CD4-positive, alpha-beta T cell (primary cell): ENCODE data around the gene GCNT3. TPM values are rescaled to one million over a fixed set of nuclear protein-coding genes. Genes with fewer than 3 reads are reported as not detected.

Experiments
- ATAC-seq: fragments of 200-7000 bp; cut with Tn5 transposase; one replicate; pipeline ENCODE4 v1.10.0; 2022; ENCODE audit warnings: mild to moderate bottlenecking; ENCODE audit not compliant: poor library complexity
- CTCF ChIA-PET: fragments of 350-600 bp; sonication (Branson Sonifier 250); formaldehyde crosslinking; loops from one replicate; lab custom pipeline; 2021; ENCODE audit warnings: antibody characterized with exemption, inconsistent platforms; lab: Charles Lee
- POLR2A ChIA-PET: fragments of 350-600 bp; sonication (Branson Sonifier 250); formaldehyde crosslinking; loops from one replicate; lab custom pipeline; 2021; ENCODE audit warnings: antibody characterized with exemption, inconsistent platforms; lab: Charles Lee
- DNase-seq, 14 experiments: peaks; one replicate each; pipeline ENCODE4 v3.0.0-alpha.2; 2013 to 2020; ENCODE audit warnings: mixed read lengths in 2 of 14
- H3K27ac ChIP-seq, 2 donors: one replicate each; pipeline versions ENCODE4 v1.5.1 to v1.7.0; 2013; ENCODE audit warnings: low read length in 2 of 2, low read depth in 1 of 2, mild to moderate bottlenecking in 1 of 2
- H3K27me3 ChIP-seq, 2 experiments: 1 replicate in 1 of 2; 2 replicates in 1 of 2; pipeline versions ENCODE4 v1.6.1 to v1.7.0; 2013; ENCODE audit warnings: low read length in 2 of 2, control low read depth in 1 of 2, mild to moderate bottlenecking in 1 of 2, moderate library complexity in 1 of 2; ENCODE audit not compliant: insufficient read depth in 2 of 2, control insufficient read depth in 1 of 2
- H3K36me3 ChIP-seq: one replicate; pipeline ENCODE4 v1.6.1; 2013; ENCODE audit warnings: low read length, control low read depth; ENCODE audit not compliant: insufficient read depth
- H3K4me1 ChIP-seq: one replicate; pipeline ENCODE4 v1.6.1; 2013; ENCODE audit warnings: low read length, control low read depth; ENCODE audit not compliant: insufficient read depth
- H3K4me3 ChIP-seq: one replicate; pipeline ENCODE4 v1.5.1; 2013; ENCODE audit warnings: mild to moderate bottlenecking, low read length, moderate library complexity
- H3K9me3 ChIP-seq, 2 experiments: 1 replicate in 1 of 2; 2 replicates in 1 of 2; pipeline versions ENCODE4 v1.6.1 to v1.7.0; 2013; ENCODE audit warnings: low read length in 2 of 2, mild to moderate bottlenecking in 2 of 2, control low read depth in 1 of 2, moderate library complexity in 1 of 2; ENCODE audit not compliant: control insufficient read depth in 1 of 2, insufficient read depth in 1 of 2
- H3K27ac Mint-ChIP-seq: one replicate; pipeline ENCODE4 v1.8.0; 2020; ENCODE audit warnings: mixed read lengths
- H3K27me3 Mint-ChIP-seq: one replicate; pipeline ENCODE4 v1.8.0; 2021; ENCODE audit warnings: mixed read lengths
- H3K36me3 Mint-ChIP-seq: one replicate; pipeline ENCODE4 v1.8.0; 2021; ENCODE audit warnings: low read depth, mixed read lengths
- H3K4me1 Mint-ChIP-seq: one replicate; pipeline ENCODE4 v1.8.0; 2021; ENCODE audit warnings: low read depth, mixed read lengths
- H3K4me3 Mint-ChIP-seq: one replicate; pipeline ENCODE4 v1.8.0; 2020; ENCODE audit warnings: mild to moderate bottlenecking, mixed read lengths
- H3K9me3 Mint-ChIP-seq: one replicate; pipeline ENCODE4 v1.8.0; 2020; ENCODE audit warnings: mixed read lengths
- intact Hi-C, 2 experiments: fragments of 100-400 bp; cut with DNase I in 1 of 2; cut with micrococcal nuclease in 1 of 2; formaldehyde crosslinking; loops; one replicate each; pipeline versions ENCODE4 v1.15.1 to v1.9.0; 2023 to 2025; cut with DNase I, micrococcal nuclease
- total RNA-seq, 174 experiments: library from RNA in 2 of 174; stranded (reverse) in 2 of 174; gene quantifications; one replicate each; pipeline ENCODE4 v1.2.3 and lab custom pipeline; 2021 to 2026
- TF ChIP-seq, protein P1 (sequence below): fragments of 200-600 bp; IDR thresholded peaks from one replicate; pipeline ENCODE4 v1.8.0; 2022; ENCODE audit warnings: antibody characterized with exemption, mild to moderate bottlenecking

GCNT3 gene
- total RNA-seq, 2 experiments from 2014 or later: not detected

DNA sequence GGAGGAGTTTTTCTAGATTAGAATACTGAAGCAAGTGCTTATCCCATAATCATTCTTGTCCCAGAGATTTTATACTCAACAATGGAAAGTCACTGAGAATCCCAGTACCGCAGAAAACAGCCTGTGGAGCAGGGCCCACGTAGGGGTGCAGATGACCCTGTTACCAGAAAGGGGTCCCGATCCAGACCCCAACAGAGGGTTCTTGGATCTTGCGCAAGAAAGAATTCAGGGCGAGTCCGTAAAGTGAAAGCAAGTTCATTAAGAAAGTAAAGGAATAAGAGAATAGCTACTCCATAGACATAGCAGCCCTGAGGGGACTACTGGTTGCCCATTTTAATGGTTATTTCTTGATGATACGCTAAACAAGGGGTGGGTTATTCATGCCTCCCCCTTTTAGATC lies 2.6 kb downstream of the GCNT3 start:
- no peak for DNase-seq
- Mint-ChIP-seq H3K27me3 (peaks cover 24% of the 10 kb centered on the region), H3K27ac (no peak overlapping the region), H3K36me3 (no peaks in the 10 kb centered on the region), H3K4me3 (no peak overlapping the region), H3K9me3 (peaks cover 2% of the 10 kb centered on the region), H3K4me1 (peaks cover 13% of the 10 kb centered on the region)
- Histone ChIP-seq H3K4me1 (peaks cover 4% of the 10 kb centered on the region), H3K9me3 (peaks cover 0 to 6% of the 10 kb centered on the region in 2 experiments), H3K27ac (no peak overlapping the region), H3K36me3 (no peaks in the 10 kb centered on the region), H3K27me3 (peaks cover 7 to 14% of the 10 kb centered on the region in 2 experiments), H3K4me3 (no peak overlapping the region)
- intact Hi-C loops: no loop called here
- ATAC-seq: no peak
- TF ChIP-seq, protein P1, sequence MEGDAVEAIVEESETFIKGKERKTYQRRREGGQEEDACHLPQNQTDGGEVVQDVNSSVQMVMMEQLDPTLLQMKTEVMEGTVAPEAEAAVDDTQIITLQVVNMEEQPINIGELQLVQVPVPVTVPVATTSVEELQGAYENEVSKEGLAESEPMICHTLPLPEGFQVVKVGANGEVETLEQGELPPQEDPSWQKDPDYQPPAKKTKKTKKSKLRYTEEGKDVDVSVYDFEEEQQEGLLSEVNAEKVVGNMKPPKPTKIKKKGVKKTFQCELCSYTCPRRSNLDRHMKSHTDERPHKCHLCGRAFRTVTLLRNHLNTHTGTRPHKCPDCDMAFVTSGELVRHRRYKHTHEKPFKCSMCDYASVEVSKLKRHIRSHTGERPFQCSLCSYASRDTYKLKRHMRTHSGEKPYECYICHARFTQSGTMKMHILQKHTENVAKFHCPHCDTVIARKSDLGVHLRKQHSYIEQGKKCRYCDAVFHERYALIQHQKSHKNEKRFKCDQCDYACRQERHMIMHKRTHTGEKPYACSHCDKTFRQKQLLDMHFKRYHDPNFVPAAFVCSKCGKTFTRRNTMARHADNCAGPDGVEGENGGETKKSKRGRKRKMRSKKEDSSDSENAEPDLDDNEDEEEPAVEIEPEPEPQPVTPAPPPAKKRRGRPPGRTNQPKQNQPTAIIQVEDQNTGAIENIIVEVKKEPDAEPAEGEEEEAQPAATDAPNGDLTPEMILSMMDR: no peak
- CTCF ChIA-PET: no interaction called here
- POLR2A ChIA-PET: no interaction called here

DNA sequence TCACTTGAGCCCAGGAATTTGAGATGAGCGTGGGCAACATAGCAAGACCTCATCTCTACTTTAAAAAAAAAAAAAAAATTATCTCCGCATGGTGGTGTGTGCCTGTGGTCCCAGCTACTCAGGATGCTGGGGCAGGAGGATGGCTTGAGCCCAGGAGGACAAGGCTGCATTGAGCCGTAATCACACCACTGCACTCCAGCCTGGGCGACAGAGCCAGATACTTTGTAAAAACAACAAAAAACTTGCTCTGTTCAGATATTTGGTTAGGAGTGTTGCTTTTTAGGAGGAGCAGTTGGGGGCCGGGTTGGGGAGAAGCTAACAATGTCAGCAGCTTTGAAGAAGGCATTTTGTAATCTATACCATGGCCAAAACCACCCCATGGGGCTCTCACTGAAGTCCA lies 4.1 kb downstream of the GCNT3 start:
- H3K36me3 Mint-ChIP-seq: no peaks in the 10 kb centered on the region
- H3K27me3 Mint-ChIP-seq: peaks cover 30% of the 10 kb centered on the region
- no peak for ATAC-seq
- intact Hi-C loops: no loop called here
- DNase-seq: no peak
- TF ChIP-seq, protein P1: no peak
- Histone ChIP-seq H3K4me3 (no peak overlapping the region), H3K27me3 (peaks cover 9 to 14% of the 10 kb centered on the region in 2 experiments), H3K36me3 (no peaks in the 10 kb centered on the region), H3K4me1 (peaks cover 4% of the 10 kb centered on the region), H3K9me3 (no peaks in the 10 kb centered on the region), H3K27ac (no peak overlapping the region)
- CTCF ChIA-PET: no interaction called here
- H3K27ac Mint-ChIP-seq: no peak overlapping the region
- no peak overlapping the region for H3K4me3 Mint-ChIP-seq
- peaks cover 13% of the 10 kb centered on the region for H3K4me1 Mint-ChIP-seq
- POLR2A ChIA-PET: no interaction called here
- peaks cover 2% of the 10 kb centered on the region for H3K9me3 Mint-ChIP-seq

DNA sequence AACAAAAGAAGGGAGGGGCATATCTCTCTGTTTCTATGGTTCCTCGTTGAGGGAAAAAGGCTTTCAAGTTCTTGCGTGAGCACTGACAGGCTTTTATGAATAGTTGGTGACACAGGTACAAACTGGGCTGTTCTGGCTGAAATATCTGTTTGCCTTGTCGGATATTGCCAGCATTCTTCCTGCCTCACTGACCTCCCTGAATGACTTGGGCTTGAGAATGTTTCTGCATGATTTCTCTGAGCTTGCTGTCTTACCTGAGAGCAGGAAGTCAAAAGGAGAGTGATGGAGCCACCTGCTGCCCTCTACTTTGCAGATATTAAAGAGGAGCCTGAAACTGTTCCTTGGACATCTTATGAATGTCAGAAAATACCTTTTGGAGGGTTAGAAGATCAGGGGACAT lies 4.8 kb downstream of the GCNT3 start:
- intact Hi-C loops: no loop called here
- Mint-ChIP-seq H3K9me3 (no peaks in the 10 kb centered on the region), H3K27ac (no peak overlapping the region), H3K36me3 (no peaks in the 10 kb centered on the region), H3K4me3 (no peak overlapping the region), H3K4me1 (peaks cover 10% of the 10 kb centered on the region), H3K27me3 (peaks cover 30% of the 10 kb centered on the region)
- H3K27ac ChIP-seq: no peak overlapping the region
- DNase-seq: no peak
- no peaks in the 10 kb centered on the region for H3K36me3 ChIP-seq
- ATAC-seq: no peak
- TF ChIP-seq, protein P1: no peak
- H3K9me3 ChIP-seq: no peaks in the 10 kb centered on the region
- POLR2A ChIA-PET: no interaction called here
- H3K27me3 ChIP-seq: peaks cover 9 to 14% of the 10 kb centered on the region in 2 experiments
- no peak overlapping the region for H3K4me3 ChIP-seq
- CTCF ChIA-PET: interaction anchor here (0.6 kb wide), 1 partner anchor 22 kb away, joined by 3 read pairs; no protein-coding TSS in a partner anchor
- H3K4me1 ChIP-seq: peaks cover 4% of the 10 kb centered on the region
